ENCODE data around the gene NEK11. TPM values are rescaled to one million over a fixed set of nuclear protein-coding genes. Genes with fewer than 3 reads are reported as not detected.

NEK11 gene
- total and polyA plus RNA-seq, 2 experiments from 2014 or later = 1.7 to 2.0 TPM

DNA sequence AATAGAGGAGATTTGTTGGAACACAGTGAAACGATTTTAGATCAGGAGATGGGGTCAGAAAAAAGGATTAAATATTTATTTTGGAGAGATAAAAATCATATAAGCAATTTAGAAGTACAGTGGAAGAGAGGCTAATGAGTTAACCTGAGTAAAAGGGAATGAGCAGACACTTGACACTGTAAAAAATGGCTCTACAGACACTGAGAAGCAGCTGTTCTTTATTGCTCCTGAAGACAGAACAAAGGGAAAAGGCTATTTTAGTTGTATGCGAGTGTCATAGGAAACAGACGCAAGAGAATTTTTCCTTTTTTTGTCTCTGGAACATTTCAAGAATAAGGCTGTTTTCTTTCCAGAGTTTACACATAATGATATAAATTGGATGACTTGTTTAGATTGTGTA, 34.3 kb upstream of the NEK11 start:
- Histone ChIP-seq H3K4me1 (ENCODE audit: low read depth) (no peaks in the 10 kb centered on the region), H3K9me3 (ENCODE audit: low read depth) (no peaks in the 10 kb centered on the region), H3K27me3 (no peaks in the 10 kb centered on the region), H3K36me3 (peaks cover 19% of the 10 kb centered on the region), H3K4me3 (no peak overlapping the region), H3K27ac (no peak overlapping the region)
- no peak for DNase-seq (ENCODE audit: low read depth in 1 of 2, low spot score in 1 of 2)
- TF ChIP-seq, protein P1, sequence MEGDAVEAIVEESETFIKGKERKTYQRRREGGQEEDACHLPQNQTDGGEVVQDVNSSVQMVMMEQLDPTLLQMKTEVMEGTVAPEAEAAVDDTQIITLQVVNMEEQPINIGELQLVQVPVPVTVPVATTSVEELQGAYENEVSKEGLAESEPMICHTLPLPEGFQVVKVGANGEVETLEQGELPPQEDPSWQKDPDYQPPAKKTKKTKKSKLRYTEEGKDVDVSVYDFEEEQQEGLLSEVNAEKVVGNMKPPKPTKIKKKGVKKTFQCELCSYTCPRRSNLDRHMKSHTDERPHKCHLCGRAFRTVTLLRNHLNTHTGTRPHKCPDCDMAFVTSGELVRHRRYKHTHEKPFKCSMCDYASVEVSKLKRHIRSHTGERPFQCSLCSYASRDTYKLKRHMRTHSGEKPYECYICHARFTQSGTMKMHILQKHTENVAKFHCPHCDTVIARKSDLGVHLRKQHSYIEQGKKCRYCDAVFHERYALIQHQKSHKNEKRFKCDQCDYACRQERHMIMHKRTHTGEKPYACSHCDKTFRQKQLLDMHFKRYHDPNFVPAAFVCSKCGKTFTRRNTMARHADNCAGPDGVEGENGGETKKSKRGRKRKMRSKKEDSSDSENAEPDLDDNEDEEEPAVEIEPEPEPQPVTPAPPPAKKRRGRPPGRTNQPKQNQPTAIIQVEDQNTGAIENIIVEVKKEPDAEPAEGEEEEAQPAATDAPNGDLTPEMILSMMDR (IDR thresholded peaks at IDR 0.05; ENCODE audit: low read depth, low read length) = no peak

DNA sequence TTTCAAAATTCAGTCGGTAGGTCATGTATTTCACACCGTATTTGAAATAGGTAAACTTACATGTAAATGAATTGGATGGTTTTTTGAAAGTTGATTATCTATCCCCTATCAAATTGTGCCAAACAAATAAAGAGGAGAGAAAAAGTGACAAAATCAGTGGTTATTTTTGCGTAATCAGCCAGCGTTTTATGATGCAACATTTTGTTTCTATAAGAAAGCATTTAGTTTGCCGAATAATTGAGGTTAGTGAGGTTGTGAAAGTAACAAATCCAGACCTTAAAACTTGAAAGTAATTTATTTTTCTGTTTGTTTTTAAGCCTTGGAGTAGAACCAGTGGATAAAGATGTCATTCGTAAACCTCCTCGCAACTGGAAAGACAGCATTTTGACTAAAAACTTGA, 29.4 kb upstream of the NEK11 start:
- H3K9me3 ChIP-seq (ENCODE audit: low read depth) = no peaks in the 10 kb centered on the region
- H3K4me3 ChIP-seq = no peak overlapping the region
- peaks cover 48% of the 10 kb centered on the region for H3K36me3 ChIP-seq
- no peaks in the 10 kb centered on the region for H3K27me3 ChIP-seq
- DNase-seq (ENCODE audit: low read depth in 1 of 2, low spot score in 1 of 2) = peak in 1 of 2 donors; percentile 81
- TF ChIP-seq, protein P1 (IDR thresholded peaks at IDR 0.05; ENCODE audit: low read depth, low read length) = no peak
- no peak overlapping the region for H3K27ac ChIP-seq
- H3K4me1 ChIP-seq (ENCODE audit: low read depth) = no peaks in the 10 kb centered on the region

DNA sequence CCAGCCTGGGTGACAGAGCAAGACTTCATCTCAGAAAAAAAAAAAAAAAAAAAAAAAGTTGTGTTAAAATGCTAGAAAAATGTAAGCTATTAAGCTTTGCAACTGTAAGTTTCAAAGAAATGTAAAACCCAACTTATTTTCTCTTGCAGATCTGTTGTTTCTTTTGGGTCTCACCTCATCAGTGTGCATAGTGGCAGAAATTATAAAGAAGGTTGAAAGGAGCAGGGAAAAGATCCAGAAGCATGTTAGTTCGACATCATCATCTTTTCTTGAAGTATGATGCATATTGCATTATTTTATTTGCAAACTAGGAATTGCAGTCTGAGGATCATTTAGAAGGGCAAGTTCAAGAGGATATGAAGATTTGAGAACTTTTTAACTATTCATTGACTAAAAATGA, 25.6 kb upstream of the NEK11 start:
- H3K36me3 ChIP-seq = peaks cover 42% of the 10 kb centered on the region
- H3K9me3 ChIP-seq (ENCODE audit: low read depth) = no peaks in the 10 kb centered on the region
- H3K4me3 ChIP-seq = no peak overlapping the region
- no peak for DNase-seq (ENCODE audit: low read depth in 1 of 2, low spot score in 1 of 2)
- TF ChIP-seq, protein P1 (IDR thresholded peaks at IDR 0.05; ENCODE audit: low read depth, low read length) = no peak
- H3K27me3 ChIP-seq = no peaks in the 10 kb centered on the region
- H3K27ac ChIP-seq = no peak overlapping the region
- H3K4me1 ChIP-seq (ENCODE audit: low read depth) = no peaks in the 10 kb centered on the region

DNA sequence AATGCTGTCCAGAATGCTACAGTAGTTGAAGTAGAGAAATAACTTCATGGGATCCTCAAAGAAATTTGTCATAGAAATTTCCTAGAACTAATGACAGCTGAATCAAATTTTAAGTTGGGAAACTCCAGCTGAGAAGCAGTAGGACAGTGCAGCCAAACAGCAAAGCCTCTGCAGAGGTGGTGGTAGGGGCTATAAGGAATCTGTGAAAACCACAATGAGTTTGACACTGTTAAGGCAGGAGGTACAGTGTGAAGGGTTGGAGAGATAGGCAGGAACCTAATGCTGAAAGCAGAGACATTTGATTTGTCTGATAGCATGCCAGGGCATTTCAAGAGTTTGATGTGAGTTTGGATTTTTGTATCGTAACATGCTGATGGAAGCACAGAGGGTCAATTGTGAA, 22.1 kb upstream of the NEK11 start:
- no peaks in the 10 kb centered on the region for H3K9me3 ChIP-seq (ENCODE audit: low read depth)
- TF ChIP-seq, protein P1 (IDR thresholded peaks at IDR 0.05; ENCODE audit: low read depth, low read length) = no peak
- no peaks in the 10 kb centered on the region for H3K27me3 ChIP-seq
- H3K4me3 ChIP-seq = no peak overlapping the region
- DNase-seq (ENCODE audit: low read depth in 1 of 2, low spot score in 1 of 2) = no peak
- no peaks in the 10 kb centered on the region for H3K4me1 ChIP-seq (ENCODE audit: low read depth)
- peaks cover 20% of the 10 kb centered on the region for H3K36me3 ChIP-seq
- no peak overlapping the region for H3K27ac ChIP-seq

DNA sequence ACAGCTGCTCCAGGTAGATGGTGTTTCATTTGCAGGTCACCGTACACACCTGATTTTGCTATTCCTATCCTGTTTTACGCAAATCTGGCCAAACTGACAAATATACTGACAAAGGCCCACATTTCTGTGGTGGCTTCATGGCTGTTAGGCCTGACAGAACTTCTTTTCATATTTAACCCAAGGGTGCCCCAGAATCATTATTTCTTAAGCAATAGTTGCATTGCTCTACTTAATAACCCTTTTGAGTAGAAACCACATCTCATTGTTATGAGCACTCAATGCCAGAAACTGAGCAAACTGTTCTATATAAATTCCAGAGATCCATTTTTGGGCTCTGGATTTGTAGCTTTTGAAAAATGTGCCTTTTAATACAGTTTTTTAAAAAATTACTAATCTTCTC, 19.4 kb upstream of the NEK11 start:
- TF ChIP-seq, protein P1 (IDR thresholded peaks at IDR 0.05; ENCODE audit: low read depth, low read length) = no peak
- H3K4me3 ChIP-seq = no peak overlapping the region
- H3K27ac ChIP-seq = no peak overlapping the region
- DNase-seq (ENCODE audit: low read depth in 1 of 2, low spot score in 1 of 2) = no peak
- H3K9me3 ChIP-seq (ENCODE audit: low read depth) = no peaks in the 10 kb centered on the region
- peaks cover 12% of the 10 kb centered on the region for H3K36me3 ChIP-seq
- no peaks in the 10 kb centered on the region for H3K4me1 ChIP-seq (ENCODE audit: low read depth)
- no peaks in the 10 kb centered on the region for H3K27me3 ChIP-seq

DNA sequence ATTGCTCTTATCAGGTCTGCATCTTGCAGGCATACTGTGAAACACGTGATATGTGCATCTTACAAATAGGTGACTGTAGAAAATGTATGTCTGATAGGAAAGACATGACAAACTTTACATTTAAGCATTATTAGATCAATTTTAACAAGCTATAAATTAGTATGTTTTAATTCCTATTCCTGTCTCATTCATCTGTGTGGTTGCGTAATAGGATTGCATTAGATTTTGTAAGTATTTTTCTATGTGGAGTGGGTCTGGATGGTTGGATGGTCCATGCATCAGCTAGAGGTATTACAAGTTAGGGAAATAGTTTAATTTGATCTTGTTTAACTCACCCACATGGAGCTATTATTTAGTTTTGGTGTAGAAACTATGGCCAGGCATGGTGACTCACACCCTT, 18.9 kb upstream of the NEK11 start:
- no peaks in the 10 kb centered on the region for H3K27me3 ChIP-seq
- H3K4me3 ChIP-seq = no peak overlapping the region
- TF ChIP-seq, protein P1 (IDR thresholded peaks at IDR 0.05; ENCODE audit: low read depth, low read length) = no peak
- H3K36me3 ChIP-seq = peaks cover 12% of the 10 kb centered on the region
- peak in 1 of 2 donors; percentile 30 for DNase-seq (ENCODE audit: low read depth in 1 of 2, low spot score in 1 of 2)
- no peaks in the 10 kb centered on the region for H3K4me1 ChIP-seq (ENCODE audit: low read depth)
- no peak overlapping the region for H3K27ac ChIP-seq
- H3K9me3 ChIP-seq (ENCODE audit: low read depth) = no peaks in the 10 kb centered on the region
